OCI-LY1 (cell line): ENCODE measurements around the gene PPM1N.

Source experiments
- H2AFZ ChIP-seq: fragments of 200-600 bp; sonication (generic), shearing (Covaris generic); 2 replicates; pipeline ENCODE4 v1.6.0; 2014; ENCODE audit warnings: antibody characterized with exemption, mild to moderate bottlenecking, low read length
- H3F3A ChIP-seq: fragments of 200-600 bp; sonication (generic), shearing (Covaris generic); 2 replicates; pipeline ENCODE4 v1.6.0; 2014; ENCODE audit warnings: mild to moderate bottlenecking, antibody characterized with exemption, low read length, moderate library complexity; ENCODE audit not compliant: insufficient read depth
- H3K27ac ChIP-seq: fragments of 200-600 bp; sonication (generic); 2 replicates; pipeline ENCODE4 v1.5.1; 2014; ENCODE audit warnings: low read length, mixed run types, mild to moderate bottlenecking, low read depth; ENCODE audit not compliant: poor library complexity, severe bottlenecking
- H3K27me3 ChIP-seq: fragments of 200-600 bp; sonication (generic); 2 replicates; pipeline ENCODE4 v1.6.0; 2014; ENCODE audit warnings: antibody characterized with exemption, mild to moderate bottlenecking, low read length, moderate library complexity; ENCODE audit not compliant: insufficient read depth
- H3K36me3 ChIP-seq: fragments of 200-600 bp; sonication (generic); 2 replicates; pipeline ENCODE4 v1.6.1; 2014; ENCODE audit warnings: mild to moderate bottlenecking, antibody characterized with exemption, low read length, moderate library complexity, mixed read lengths; ENCODE audit not compliant: insufficient read depth
- H3K4me1 ChIP-seq: fragments of 200-600 bp; sonication (generic); 2 replicates; pipeline ENCODE4 v1.5.1; 2014; ENCODE audit warnings: mild to moderate bottlenecking, low read length, moderate library complexity; ENCODE audit not compliant: insufficient read depth, severe bottlenecking
- H3K4me2 ChIP-seq: fragments of 200-600 bp; sonication (generic), shearing (Covaris generic); 2 replicates; pipeline ENCODE4 v1.6.1; 2014; ENCODE audit warnings: low read length
- H3K4me3 ChIP-seq: fragments of 200-600 bp; sonication (generic); 2 replicates; pipeline ENCODE4 v1.5.1; 2014; ENCODE audit warnings: low read length, low read depth, mild to moderate bottlenecking, mixed read lengths; ENCODE audit not compliant: poor library complexity, severe bottlenecking
- H3K79me2 ChIP-seq: fragments of 200-600 bp; shearing (Covaris generic); 2 replicates; pipeline ENCODE4 v1.6.1; 2016; ENCODE audit warnings: mixed run types, low read length, mixed read lengths; ENCODE audit not compliant: insufficient read depth
- H3K9ac ChIP-seq: fragments of 200-600 bp; sonication (generic), shearing (Covaris generic); 2 replicates; pipeline ENCODE4 v1.6.1; 2014; ENCODE audit warnings: mild to moderate bottlenecking, low read length, mixed read lengths
- H3K9me2 ChIP-seq: fragments of 200-600 bp; sonication (generic), shearing (Covaris generic); 2 replicates; pipeline ENCODE4 v1.6.1; 2014; ENCODE audit warnings: low read depth, mild to moderate bottlenecking, low read length, mixed read lengths
- H3K9me3 ChIP-seq: fragments of 200-600 bp; shearing (Covaris generic); 2 replicates; pipeline ENCODE4 v1.6.1; 2014; ENCODE audit warnings: low read length, mixed read lengths
- H4K20me1 ChIP-seq: fragments of 200-600 bp; sonication (generic), shearing (Covaris generic); 2 replicates; pipeline ENCODE4 v1.6.0; 2016; ENCODE audit warnings: mild to moderate bottlenecking, low read length; ENCODE audit not compliant: insufficient read depth
- EZH2 ChIP-seq: fragments of 200-600 bp; sonication (generic), shearing (Covaris generic); IDR thresholded peaks from 2 replicates; pipeline ENCODE4 v1.8.0; 2017; ENCODE audit warnings: borderline replicate concordance, mixed run types, mild to moderate bottlenecking, antibody characterized with exemption, low read length, moderate library complexity, mixed read lengths
- TF ChIP-seq, protein P1 (sequence below): fragments of 200-600 bp; sonication (generic), shearing (Covaris generic); IDR thresholded peaks from 2 replicates; pipeline ENCODE4 v1.5.1; 2017; ENCODE audit warnings: mild to moderate bottlenecking, antibody characterized with exemption, low read length, moderate library complexity, mixed read lengths

The PPM1N gene

GRCh38 chr19:45473682-45474605 lies 24.3 kb upstream of the PPM1N start:
- Histone ChIP-seq H3K9ac (no peak overlapping the region), H3K9me3 (no peaks in the 10 kb centered on the region), H2AFZ (no peak overlapping the region), H4K20me1 (no peaks in the 10 kb centered on the region), H3K79me2 (no peaks in the 10 kb centered on the region), H3K4me2 (no peak overlapping the region), H3K27ac (no peak overlapping the region), H3K4me3 (no peak overlapping the region), H3K4me1 (peaks cover 28% of the 10 kb centered on the region), H3K36me3 (no peaks in the 10 kb centered on the region), H3K27me3 (peaks cover 8% of the 10 kb centered on the region), H3K9me2 (no peaks in the 10 kb centered on the region), H3F3A (no peaks in the 10 kb centered on the region)
- no peak for TF ChIP-seq EZH2
- TF ChIP-seq, protein P1, sequence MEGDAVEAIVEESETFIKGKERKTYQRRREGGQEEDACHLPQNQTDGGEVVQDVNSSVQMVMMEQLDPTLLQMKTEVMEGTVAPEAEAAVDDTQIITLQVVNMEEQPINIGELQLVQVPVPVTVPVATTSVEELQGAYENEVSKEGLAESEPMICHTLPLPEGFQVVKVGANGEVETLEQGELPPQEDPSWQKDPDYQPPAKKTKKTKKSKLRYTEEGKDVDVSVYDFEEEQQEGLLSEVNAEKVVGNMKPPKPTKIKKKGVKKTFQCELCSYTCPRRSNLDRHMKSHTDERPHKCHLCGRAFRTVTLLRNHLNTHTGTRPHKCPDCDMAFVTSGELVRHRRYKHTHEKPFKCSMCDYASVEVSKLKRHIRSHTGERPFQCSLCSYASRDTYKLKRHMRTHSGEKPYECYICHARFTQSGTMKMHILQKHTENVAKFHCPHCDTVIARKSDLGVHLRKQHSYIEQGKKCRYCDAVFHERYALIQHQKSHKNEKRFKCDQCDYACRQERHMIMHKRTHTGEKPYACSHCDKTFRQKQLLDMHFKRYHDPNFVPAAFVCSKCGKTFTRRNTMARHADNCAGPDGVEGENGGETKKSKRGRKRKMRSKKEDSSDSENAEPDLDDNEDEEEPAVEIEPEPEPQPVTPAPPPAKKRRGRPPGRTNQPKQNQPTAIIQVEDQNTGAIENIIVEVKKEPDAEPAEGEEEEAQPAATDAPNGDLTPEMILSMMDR: no peak

DNA sequence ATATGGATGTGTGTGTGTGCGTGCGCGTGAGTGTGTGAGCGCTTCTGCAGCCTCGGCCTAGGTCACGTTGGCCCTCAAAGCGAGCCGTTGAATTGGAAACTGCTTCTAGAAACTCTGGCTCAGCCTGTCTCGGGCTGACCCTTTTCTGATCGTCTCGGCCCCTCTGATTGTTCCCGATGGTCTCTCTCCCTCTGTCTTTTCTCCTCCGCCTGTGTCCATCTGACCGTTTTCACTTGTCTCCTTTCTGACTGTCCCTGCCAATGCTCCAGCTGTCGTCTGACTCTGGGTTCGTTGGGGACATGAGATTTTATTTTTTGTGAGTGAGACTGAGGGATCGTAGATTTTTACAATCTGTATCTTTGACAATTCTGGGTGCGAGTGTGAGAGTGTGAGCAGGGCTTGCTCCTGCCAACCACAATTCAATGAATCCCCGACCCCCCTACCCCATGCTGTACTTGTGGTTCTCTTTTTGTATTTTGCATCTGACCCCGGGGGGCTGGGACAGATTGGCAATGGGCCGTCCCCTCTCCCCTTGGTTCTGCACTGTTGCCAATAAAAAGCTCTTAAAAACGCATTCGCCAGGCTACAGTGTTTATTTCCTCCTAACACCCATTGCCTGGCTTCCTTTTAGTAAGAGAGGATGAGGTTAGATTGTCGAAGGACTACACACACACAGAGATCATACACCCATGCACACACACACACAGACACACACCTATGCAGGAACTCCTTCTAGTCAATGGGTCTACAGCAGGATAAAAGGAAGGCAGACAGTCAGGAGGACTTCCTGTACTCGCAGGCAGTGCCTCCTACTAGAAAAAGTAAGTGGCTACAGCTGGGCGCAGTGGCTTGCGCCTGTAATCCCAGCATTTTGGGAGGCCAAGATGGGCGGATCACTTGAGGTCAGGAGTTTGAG lies 23.4 kb upstream of the PPM1N start:
- H3K27me3 ChIP-seq: peaks cover 8% of the 10 kb centered on the region
- H3K9ac ChIP-seq: no peak overlapping the region
- H4K20me1 ChIP-seq: no peaks in the 10 kb centered on the region
- H3K4me1 ChIP-seq: peaks cover 26% of the 10 kb centered on the region
- no peaks in the 10 kb centered on the region for H3K79me2 ChIP-seq
- H3K36me3 ChIP-seq: no peaks in the 10 kb centered on the region
- no peaks in the 10 kb centered on the region for H3F3A ChIP-seq
- no peak overlapping the region for H3K27ac ChIP-seq
- no peak overlapping the region for H3K4me3 ChIP-seq
- no peaks in the 10 kb centered on the region for H3K9me2 ChIP-seq
- no peak for TF ChIP-seq EZH2
- TF ChIP-seq, protein P1: no peak
- H2AFZ ChIP-seq: no peak overlapping the region
- H3K4me2 ChIP-seq: no peak overlapping the region
- H3K9me3 ChIP-seq: no peaks in the 10 kb centered on the region

- TF ChIP-seq, protein P1: no peak
- TF ChIP-seq EZH2: no peak
Observed at GRCh38 chr19:45475537-45476291, 22.5 kb upstream of the PPM1N start.

More at GRCh38 chr19:45475537-45476291, 22.5 kb upstream of the PPM1N start:
- peaks cover 8% of the 10 kb centered on the region for H3K27me3 ChIP-seq
- H3K4me1 ChIP-seq: peaks cover 18% of the 10 kb centered on the region
- H3K4me2 ChIP-seq: no peak overlapping the region
- H3K9me3 ChIP-seq: no peaks in the 10 kb centered on the region
- no peaks in the 10 kb centered on the region for H3K79me2 ChIP-seq
- no peak overlapping the region for H3K9ac ChIP-seq
- no peak overlapping the region for H2AFZ ChIP-seq
- H3K36me3 ChIP-seq: no peaks in the 10 kb centered on the region
- no peak overlapping the region for H3K27ac ChIP-seq
- H3K9me2 ChIP-seq: no peaks in the 10 kb centered on the region
- no peaks in the 10 kb centered on the region for H4K20me1 ChIP-seq
- no peak overlapping the region for H3K4me3 ChIP-seq
- no peaks in the 10 kb centered on the region for H3F3A ChIP-seq
